GM10266 (cell line): Measurements from ENCODE around the gene ABCF1.

Experiments used
- DNase-seq: peaks from one replicate; pipeline ENCODE4 v3.0.0; 2012; ENCODE audit errors: extremely low spot score
- TF ChIP-seq, protein P1 (sequence below): IDR thresholded peaks from 2 replicates; pipeline ENCODE4 v1.5.1; 2012; ENCODE audit warnings: mild to moderate bottlenecking, low read depth; ENCODE audit not compliant: control insufficient read depth, insufficient read depth; ENCODE audit errors: missing control alignments

ABCF1 gene

GRCh38 chr6:30542404-30542725 is 28.9 kb upstream of the ABCF1 start:
- TF ChIP-seq, protein P1, sequence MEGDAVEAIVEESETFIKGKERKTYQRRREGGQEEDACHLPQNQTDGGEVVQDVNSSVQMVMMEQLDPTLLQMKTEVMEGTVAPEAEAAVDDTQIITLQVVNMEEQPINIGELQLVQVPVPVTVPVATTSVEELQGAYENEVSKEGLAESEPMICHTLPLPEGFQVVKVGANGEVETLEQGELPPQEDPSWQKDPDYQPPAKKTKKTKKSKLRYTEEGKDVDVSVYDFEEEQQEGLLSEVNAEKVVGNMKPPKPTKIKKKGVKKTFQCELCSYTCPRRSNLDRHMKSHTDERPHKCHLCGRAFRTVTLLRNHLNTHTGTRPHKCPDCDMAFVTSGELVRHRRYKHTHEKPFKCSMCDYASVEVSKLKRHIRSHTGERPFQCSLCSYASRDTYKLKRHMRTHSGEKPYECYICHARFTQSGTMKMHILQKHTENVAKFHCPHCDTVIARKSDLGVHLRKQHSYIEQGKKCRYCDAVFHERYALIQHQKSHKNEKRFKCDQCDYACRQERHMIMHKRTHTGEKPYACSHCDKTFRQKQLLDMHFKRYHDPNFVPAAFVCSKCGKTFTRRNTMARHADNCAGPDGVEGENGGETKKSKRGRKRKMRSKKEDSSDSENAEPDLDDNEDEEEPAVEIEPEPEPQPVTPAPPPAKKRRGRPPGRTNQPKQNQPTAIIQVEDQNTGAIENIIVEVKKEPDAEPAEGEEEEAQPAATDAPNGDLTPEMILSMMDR: no peak
- DNase-seq: no peak

DNA sequence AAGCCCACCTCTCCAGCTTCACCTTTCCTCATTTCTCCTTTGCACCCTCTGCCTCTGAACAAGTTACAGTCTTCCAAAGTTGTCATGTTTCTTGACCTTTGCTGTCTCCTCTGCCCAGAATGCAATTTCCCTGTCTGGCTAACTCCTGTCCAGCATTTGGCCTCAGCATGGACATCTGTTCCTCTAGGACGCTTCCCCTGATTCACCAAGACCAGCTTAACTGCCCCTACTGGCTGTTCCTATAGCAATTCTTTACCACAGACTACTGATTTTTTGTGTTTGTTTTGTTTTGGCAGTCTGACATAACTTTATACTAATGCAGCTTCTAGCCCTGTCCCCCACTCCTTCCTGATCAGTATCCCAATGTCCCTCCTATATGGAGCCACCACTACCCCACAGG is 28.3 kb upstream of the ABCF1 start:
- TF ChIP-seq, protein P1: no peak
- DNase-seq: no peak

DNA sequence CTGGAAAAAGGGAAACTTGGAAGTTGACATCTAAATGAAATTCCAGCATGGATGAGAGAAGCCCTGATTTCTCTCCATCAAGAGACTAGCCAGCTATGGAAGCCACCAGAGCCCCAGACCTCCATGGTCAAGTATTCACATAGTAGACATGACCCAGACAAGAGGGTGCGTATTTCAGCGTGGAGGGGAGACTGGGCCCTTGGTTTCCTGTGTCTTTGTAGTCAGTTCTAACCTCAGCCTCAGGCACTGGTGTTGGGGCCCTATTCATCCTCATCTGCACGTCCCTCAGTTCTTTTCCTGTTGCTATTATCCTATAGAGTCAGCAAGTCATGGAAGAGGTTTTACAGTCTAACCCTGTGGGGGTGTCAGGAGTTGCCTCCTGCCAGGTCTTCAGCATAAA is 27.4 kb upstream of the ABCF1 start:
- TF ChIP-seq, protein P1: no peak
- no peak for DNase-seq

DNA sequence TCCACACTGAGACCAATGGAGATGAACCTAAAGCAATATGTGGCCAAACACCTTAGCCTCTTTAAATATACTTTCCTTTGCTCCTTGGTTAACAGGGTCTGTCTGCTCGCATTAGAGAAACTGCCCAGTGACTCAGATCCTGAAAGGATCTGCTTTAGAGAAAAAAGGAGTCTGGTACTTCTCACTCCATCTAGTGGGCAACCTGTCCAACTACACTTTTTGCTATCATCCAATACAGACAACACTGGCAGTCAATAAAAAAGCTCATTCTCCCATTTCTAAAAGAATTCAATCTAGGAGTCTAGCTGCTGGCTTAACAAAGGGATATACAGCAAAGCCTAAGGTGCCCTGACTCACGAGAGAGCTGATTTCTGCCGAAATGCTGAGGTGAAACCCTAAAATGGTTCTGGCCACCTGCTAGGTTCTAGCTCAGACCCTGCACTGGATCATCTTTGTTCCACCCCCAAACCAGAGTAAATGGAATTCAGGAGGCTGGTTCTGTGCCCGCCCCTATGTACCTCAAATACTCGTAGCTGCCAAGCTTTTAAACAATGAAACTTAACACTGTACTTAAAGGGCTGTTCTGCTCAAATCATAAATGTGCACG is 26.5 kb upstream of the ABCF1 start:
- DNase-seq: peak; percentile 40
- TF ChIP-seq, protein P1: peak; percentile 68

DNA sequence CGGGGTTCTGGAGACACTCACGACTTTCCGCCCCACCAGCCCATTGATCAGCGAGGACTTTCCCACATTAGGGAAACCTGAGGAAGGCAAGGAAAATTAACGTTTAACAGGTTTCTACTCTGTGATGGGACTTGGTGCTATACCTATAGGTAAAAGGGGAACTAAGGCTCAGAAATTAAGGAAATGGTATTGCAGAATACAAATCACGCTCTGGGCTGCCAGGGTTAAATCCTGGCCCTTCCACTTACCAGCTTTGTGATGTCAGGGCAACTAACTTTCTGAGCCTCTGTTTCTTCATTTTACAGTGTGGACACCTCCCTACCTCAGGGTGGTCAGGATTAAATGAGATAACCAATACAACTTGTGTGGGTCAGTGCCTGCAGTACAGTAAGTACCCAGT is 23.8 kb upstream of the ABCF1 start:
- TF ChIP-seq, protein P1: no peak
- no peak for DNase-seq

DNA sequence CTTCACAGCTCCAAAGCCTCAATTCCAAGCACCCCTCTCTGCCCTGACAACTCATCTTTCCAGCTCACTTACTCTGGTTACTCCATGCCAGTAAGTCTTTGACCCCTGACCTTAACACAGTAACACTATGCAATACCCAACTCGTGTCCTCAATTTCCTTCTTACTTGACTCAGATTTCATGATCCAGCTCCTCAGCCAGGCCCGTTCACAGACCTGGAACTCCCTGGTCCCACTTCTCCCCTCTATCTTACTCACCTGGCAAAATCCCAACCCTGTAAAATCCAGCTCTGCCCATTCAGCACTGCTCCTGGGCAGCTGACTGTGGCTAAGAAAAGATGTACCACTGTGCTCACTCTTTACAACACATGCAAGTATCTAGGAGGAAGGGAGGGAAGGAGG is 22.9 kb upstream of the ABCF1 start:
- no peak for DNase-seq
- TF ChIP-seq, protein P1: no peak

DNA sequence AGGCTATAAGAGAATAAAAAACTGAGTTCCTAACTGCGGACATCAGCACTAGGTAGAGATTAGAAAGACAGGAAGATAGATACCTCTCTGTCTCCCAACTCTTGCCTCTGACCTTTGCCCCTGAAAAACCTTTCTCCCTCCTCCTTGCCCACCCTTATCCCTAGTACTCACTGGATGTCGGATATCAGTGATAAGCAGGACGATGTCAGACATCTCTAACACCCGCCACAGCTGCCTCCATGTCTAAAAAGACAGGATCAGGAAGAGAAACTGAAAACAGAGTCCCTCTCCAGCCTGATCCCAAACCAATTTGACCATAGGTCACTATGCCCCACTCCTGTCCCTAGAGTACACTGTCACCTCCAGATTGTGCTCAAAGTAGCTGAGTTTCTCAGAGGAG is 16.8 kb upstream of the ABCF1 start:
- TF ChIP-seq, protein P1: no peak
- DNase-seq: no peak
